Activated T-cell treated with anti-CD3 and anti-CD28 coated beads, Interleukin-2, amount 50 U/mL, for 1 hour (primary cell): ENCODE measurements around the gene DHX34.
"Not testable (repeated sequence)": the region's sequence is repeated elsewhere in the genome, so short reads cannot be mapped to it uniquely, and the experiment has no call there.

Experiments
- DNase-seq: peaks from one replicate; pipeline ENCODE4 v3.0.0-alpha.2; 2020

Gene DHX34

GRCh38 chr19:47391510-47392223 lies 42.6 kb downstream of the DHX34 start:
- peak; percentile 80 for DNase-seq

- no peak for DNase-seq
Measured at GRCh38 chr19:47398707-47399597, 49.8 kb downstream of the DHX34 start.

GRCh38 chr19:47402504-47402903 lies 53.4 kb downstream of the DHX34 start:
- no peak for DNase-seq

- DNase-seq: no peak
Measured at GRCh38 chr19:47404334-47405196, 55.5 kb downstream of the DHX34 start.

GRCh38 chr19:47405197-47405550 lies 56.1 kb downstream of the DHX34 start:
- no peak for DNase-seq

GRCh38 chr19:47405854-47406417 lies 56.8 kb downstream of the DHX34 start:
- DNase-seq: no peak

GRCh38 chr19:47406711-47407416 lies 57.7 kb downstream of the DHX34 start:
- DNase-seq: no peak

- no peak for DNase-seq
Measured at GRCh38 chr19:47407417-47407774, 58.3 kb downstream of the DHX34 start.

GRCh38 chr19:47408156-47408938 lies 59.2 kb downstream of the DHX34 start:
- no peak for DNase-seq

GRCh38 chr19:47411101-47411500 lies 62.0 kb downstream of the DHX34 start:
- DNase-seq: no peak

- DNase-seq: not testable (repeated sequence)
Measured at GRCh38 chr19:47411696-47412095, 62.6 kb downstream of the DHX34 start.

- DNase-seq: no peak
Measured at GRCh38 chr19:47413941-47414340, 64.8 kb downstream of the DHX34 start.

- no peak for DNase-seq
Measured at GRCh38 chr19:47414469-47414868, 65.4 kb downstream of the DHX34 start.

GRCh38 chr19:47415953-47416642 lies 67.0 kb downstream of the DHX34 start:
- no peak for DNase-seq

GRCh38 chr19:47416643-47416985 lies 67.5 kb downstream of the DHX34 start:
- no peak for DNase-seq

GRCh38 chr19:47417107-47417745 lies 68.1 kb downstream of the DHX34 start:
- no peak for DNase-seq

- DNase-seq: no peak
Measured at GRCh38 chr19:47417746-47418691, 68.9 kb downstream of the DHX34 start.

GRCh38 chr19:47418692-47419029 lies 69.5 kb downstream of the DHX34 start:
- DNase-seq: no peak

GRCh38 chr19:47419030-47419783 lies 70.1 kb downstream of the DHX34 start, which contains the start of gene MEIS3:
MEIS3 (minus strand) TSS chr19:47419527; CDS start chr19:47419081, 446 bp downstream.
- no peak for DNase-seq
